Thoracic aorta (tissue), 2 donors: ENCODE data around the gene RRM2. TPM values are rescaled to one million over a fixed set of nuclear protein-coding genes. Genes with fewer than 3 reads are reported as not detected.
A peak's percentile ranks its signal among the peaks of the same experiment; 100 is the strongest.
"Not testable (repeated sequence)": the region's sequence is repeated elsewhere in the genome, so short reads cannot be mapped to it uniquely, and the experiment has no call there.

Experiments used
- ATAC-seq: fragments of 150-250 bp; one replicate; pipeline ENCODE4 v1.8.0; 2017; ENCODE audit warnings: low read depth; ENCODE audit not compliant: insufficient number of reproducible peaks, low FRiP score
- DNase-seq: peaks from one replicate; pipeline ENCODE4 v3.0.0-alpha.2; 2020; ENCODE audit warnings: low spot score
- H3K27ac ChIP-seq, 2 donors: fragments of 200-600 bp; sonication (generic); 1 replicate in 1 of 2; 2 replicates in 1 of 2; pipeline ENCODE4 v1.5.1; 2016; ENCODE audit warnings: mild to moderate bottlenecking in 2 of 2, moderate library complexity in 2 of 2
- H3K27me3 ChIP-seq: fragments of 200-600 bp; sonication (generic); replicated peaks from 2 replicates; pipeline ENCODE4 v1.6.0; 2016; ENCODE audit warnings: mild to moderate bottlenecking; ENCODE audit not compliant: insufficient read depth
- H3K36me3 ChIP-seq: fragments of 200-600 bp; sonication (generic); one replicate; pipeline ENCODE4 v1.5.1; 2016
- H3K4me1 ChIP-seq, 2 donors: fragments of 200-600 bp; sonication (generic); 1 replicate in 1 of 2; 2 replicates in 1 of 2; pipeline versions ENCODE4 v1.5.1 to v1.6.0; 2016; ENCODE audit warnings: low read depth in 2 of 2, mild to moderate bottlenecking in 1 of 2; ENCODE audit not compliant: control insufficient read depth in 1 of 2
- H3K4me3 ChIP-seq: fragments of 200-600 bp; sonication (generic); 2 replicates; pipeline ENCODE4 v1.5.1; 2016; ENCODE audit warnings: mild to moderate bottlenecking
- H3K9me3 ChIP-seq: fragments of 200-600 bp; sonication (generic); 2 replicates; pipeline ENCODE4 v1.5.1; 2016
- total RNA-seq, 2 donors: library from RNA; depleted of rRNA; stranded (reverse); fragments of >200 nt; gene quantifications; one replicate each; pipeline versions ENCODE4 v1.1.0 to v1.2.3, GENCODE V29; 2016
- TF ChIP-seq, protein P1 (sequence below): fragments of 200-600 bp; sonication (generic); IDR thresholded peaks from one replicate; pipeline ENCODE4 v1.5.1; 2019; ENCODE audit warnings: antibody characterized with exemption

Gene RRM2
- total RNA-seq, 2 donors from 2014 or later, result 0.92 to 1.2 TPM

- ATAC-seq, result no peak
- Histone ChIP-seq H3K27ac (no peak overlapping the region), H3K36me3 (no peaks in the 10 kb centered on the region), H3K9me3 (no peaks in the 10 kb centered on the region), H3K27me3 (no peaks in the 10 kb centered on the region), H3K4me1 (no peaks in the 10 kb centered on the region), H3K4me3 (no peak overlapping the region)
- no peak for DNase-seq
- TF ChIP-seq, protein P1, sequence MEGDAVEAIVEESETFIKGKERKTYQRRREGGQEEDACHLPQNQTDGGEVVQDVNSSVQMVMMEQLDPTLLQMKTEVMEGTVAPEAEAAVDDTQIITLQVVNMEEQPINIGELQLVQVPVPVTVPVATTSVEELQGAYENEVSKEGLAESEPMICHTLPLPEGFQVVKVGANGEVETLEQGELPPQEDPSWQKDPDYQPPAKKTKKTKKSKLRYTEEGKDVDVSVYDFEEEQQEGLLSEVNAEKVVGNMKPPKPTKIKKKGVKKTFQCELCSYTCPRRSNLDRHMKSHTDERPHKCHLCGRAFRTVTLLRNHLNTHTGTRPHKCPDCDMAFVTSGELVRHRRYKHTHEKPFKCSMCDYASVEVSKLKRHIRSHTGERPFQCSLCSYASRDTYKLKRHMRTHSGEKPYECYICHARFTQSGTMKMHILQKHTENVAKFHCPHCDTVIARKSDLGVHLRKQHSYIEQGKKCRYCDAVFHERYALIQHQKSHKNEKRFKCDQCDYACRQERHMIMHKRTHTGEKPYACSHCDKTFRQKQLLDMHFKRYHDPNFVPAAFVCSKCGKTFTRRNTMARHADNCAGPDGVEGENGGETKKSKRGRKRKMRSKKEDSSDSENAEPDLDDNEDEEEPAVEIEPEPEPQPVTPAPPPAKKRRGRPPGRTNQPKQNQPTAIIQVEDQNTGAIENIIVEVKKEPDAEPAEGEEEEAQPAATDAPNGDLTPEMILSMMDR, result no peak
Observed at GRCh38 chr2:10103179-10103578, 19.4 kb upstream of the RRM2 start.

DNA sequence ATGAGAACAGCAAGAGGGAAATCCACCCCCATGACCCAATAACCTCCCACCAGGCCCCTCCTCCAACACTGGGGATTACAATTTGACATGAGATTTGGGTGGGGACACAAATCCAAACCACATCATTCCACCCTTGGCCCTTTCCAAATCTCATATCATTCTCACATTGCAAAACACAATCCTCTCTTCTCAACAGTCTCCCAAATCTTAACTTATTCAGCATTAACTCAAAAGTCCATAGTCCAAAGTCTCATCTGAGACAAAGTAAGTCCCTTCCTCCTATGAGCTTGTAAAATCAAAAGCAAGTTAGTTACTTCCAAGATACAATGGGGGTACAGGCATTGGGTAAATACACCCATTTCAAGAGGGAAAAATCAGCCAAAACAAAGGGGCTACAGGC is 17.6 kb upstream of the RRM2 start:
- not testable (repeated sequence) for ATAC-seq, DNase-seq, H3K4me1 ChIP-seq, H3K27me3 ChIP-seq, H3K36me3 ChIP-seq, H3K27ac ChIP-seq, H3K4me3 ChIP-seq, H3K9me3 ChIP-seq

DNA sequence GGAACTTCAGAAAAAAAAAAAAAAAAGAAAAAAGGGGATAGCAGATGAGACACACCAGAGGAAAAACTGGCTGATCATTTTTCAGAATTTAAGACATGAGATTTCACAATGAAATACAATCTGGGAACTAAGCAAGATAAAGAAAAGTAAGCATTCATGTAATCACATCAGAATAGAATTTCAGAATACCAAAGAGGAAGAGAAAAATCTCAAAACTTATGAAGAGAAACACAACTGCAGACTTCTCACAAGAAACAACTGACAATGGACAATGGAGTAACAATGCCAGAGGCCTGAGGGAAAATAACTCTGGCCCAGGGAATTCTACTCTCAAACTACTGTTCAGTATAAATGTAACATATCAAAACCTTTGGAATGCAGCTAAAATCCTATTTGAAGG is 13.2 kb upstream of the RRM2 start:
- ATAC-seq, result no peak
- Histone ChIP-seq H3K27me3 (no peaks in the 10 kb centered on the region), H3K4me1 (no peaks in the 10 kb centered on the region), H3K36me3 (no peaks in the 10 kb centered on the region), H3K27ac (no peak overlapping the region), H3K4me3 (no peak overlapping the region), H3K9me3 (no peaks in the 10 kb centered on the region)
- DNase-seq, result no peak
- TF ChIP-seq, protein P1, result no peak

DNA sequence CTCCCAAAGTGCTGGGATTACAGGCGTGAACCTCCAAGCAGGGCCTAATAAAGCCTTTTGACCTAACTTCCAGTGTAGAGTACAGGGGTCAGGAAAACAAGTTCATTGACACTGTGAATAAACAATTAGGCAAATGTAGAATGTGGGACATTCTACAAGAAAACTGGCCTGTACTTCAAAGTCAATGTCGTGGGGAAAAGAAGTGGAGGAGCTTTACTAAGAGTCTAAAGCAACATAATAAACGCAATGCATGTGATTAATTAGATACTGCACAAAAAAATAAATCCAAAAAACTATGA is 3.6 kb upstream of the RRM2 start:
- ATAC-seq (no peak), DNase-seq (no peak)
- H3K27me3 ChIP-seq, result no peaks in the 10 kb centered on the region
- no peak overlapping the region for H3K4me3 ChIP-seq
- H3K36me3 ChIP-seq, result no peaks in the 10 kb centered on the region
- peaks cover 18 to 32% of the 10 kb centered on the region in 2 donors for H3K4me1 ChIP-seq
- no peaks in the 10 kb centered on the region for H3K9me3 ChIP-seq
- H3K27ac ChIP-seq, result no peak overlapping the region
- TF ChIP-seq, protein P1, result no peak

GRCh38 chr2:10119601-10120157 is 2.9 kb upstream of the RRM2 start:
- no peaks in the 10 kb centered on the region for H3K36me3 ChIP-seq
- DNase-seq (no peak), ATAC-seq (no peak)
- TF ChIP-seq, protein P1, result no peak
- H3K9me3 ChIP-seq, result no peaks in the 10 kb centered on the region
- H3K27ac ChIP-seq, result peak overlapping the region; percentile 8 to 64
- H3K27me3 ChIP-seq, result no peaks in the 10 kb centered on the region
- peaks cover 21 to 32% of the 10 kb centered on the region in 2 donors for H3K4me1 ChIP-seq
- peak overlapping the region; percentile 82 for H3K4me3 ChIP-seq
